ENCODE measurements around the gene SYVN1.

SYVN1 gene

GRCh38 chr11:65112546-65113360 lies 21.6 kb downstream of the SYVN1 start:
- no peak for DNase-seq (ENCODE audit: low read depth)

GRCh38 chr11:65111744-65112545 lies 22.4 kb downstream of the SYVN1 start, which contains the start of gene TM7SF2:
TM7SF2 (plus strand) TSS chr11:65111872; CDS start chr11:65112016, 144 bp downstream.
- DNase-seq (ENCODE audit: low read depth) = no peak

- DNase-seq (ENCODE audit: low read depth) = no peak
Measured at GRCh38 chr11:65111159-65111743, 23.1 kb downstream of the SYVN1 start.

GRCh38 chr11:65110354-65110861 lies 23.9 kb downstream of the SYVN1 start:
- no peak for DNase-seq (ENCODE audit: low read depth)

- no peak for DNase-seq (ENCODE audit: low read depth)
Measured at GRCh38 chr11:65109231-65110198, 24.8 kb downstream of the SYVN1 start.

- no peak for DNase-seq (ENCODE audit: low read depth)
Measured at GRCh38 chr11:65108469-65109123, 25.7 kb downstream of the SYVN1 start.

- DNase-seq (ENCODE audit: low read depth) = no peak
Measured at GRCh38 chr11:65107751-65108468, 26.4 kb downstream of the SYVN1 start.

GRCh38 chr11:65107078-65107477 lies 27.2 kb downstream of the SYVN1 start:
- no peak for DNase-seq (ENCODE audit: low read depth)

- no peak for DNase-seq (ENCODE audit: low read depth)
Measured at GRCh38 chr11:65104628-65105027, 29.7 kb downstream of the SYVN1 start.

- DNase-seq (ENCODE audit: low read depth) = no peak
Measured at GRCh38 chr11:65103476-65103875, 30.8 kb downstream of the SYVN1 start.

- DNase-seq (ENCODE audit: low read depth) = no peak
Measured at GRCh38 chr11:65102142-65103095, 31.9 kb downstream of the SYVN1 start.

- DNase-seq (ENCODE audit: low read depth) = no peak
Measured at GRCh38 chr11:65100674-65101350, 33.5 kb downstream of the SYVN1 start.

- DNase-seq (ENCODE audit: low read depth) = no peak
Measured at GRCh38 chr11:65096926-65097325, 37.4 kb downstream of the SYVN1 start.

GRCh38 chr11:65095974-65096806 lies 38.1 kb downstream of the SYVN1 start, which contains the start of gene VPS51:
VPS51 (plus strand) TSS chr11:65096214; CDS start chr11:65096251, 37 bp downstream.
- DNase-seq (ENCODE audit: low read depth) = peak; percentile 73

- no peak for DNase-seq (ENCODE audit: low read depth)
Measured at GRCh38 chr11:65095427-65095826, 38.9 kb downstream of the SYVN1 start.

- DNase-seq (ENCODE audit: low read depth) = no peak
Measured at GRCh38 chr11:65090628-65091027, 43.7 kb downstream of the SYVN1 start.

GRCh38 chr11:65089621-65090020 lies 44.7 kb downstream of the SYVN1 start:
- no peak for DNase-seq (ENCODE audit: low read depth)
